ELR (cell line): ENCODE data around the gene HIBADH.

Experiments used
- DNase-seq: peaks from one replicate; pipeline ENCODE4 v3.0.0-alpha.2; 2015; ENCODE audit warnings: low read depth

Gene HIBADH

DNA sequence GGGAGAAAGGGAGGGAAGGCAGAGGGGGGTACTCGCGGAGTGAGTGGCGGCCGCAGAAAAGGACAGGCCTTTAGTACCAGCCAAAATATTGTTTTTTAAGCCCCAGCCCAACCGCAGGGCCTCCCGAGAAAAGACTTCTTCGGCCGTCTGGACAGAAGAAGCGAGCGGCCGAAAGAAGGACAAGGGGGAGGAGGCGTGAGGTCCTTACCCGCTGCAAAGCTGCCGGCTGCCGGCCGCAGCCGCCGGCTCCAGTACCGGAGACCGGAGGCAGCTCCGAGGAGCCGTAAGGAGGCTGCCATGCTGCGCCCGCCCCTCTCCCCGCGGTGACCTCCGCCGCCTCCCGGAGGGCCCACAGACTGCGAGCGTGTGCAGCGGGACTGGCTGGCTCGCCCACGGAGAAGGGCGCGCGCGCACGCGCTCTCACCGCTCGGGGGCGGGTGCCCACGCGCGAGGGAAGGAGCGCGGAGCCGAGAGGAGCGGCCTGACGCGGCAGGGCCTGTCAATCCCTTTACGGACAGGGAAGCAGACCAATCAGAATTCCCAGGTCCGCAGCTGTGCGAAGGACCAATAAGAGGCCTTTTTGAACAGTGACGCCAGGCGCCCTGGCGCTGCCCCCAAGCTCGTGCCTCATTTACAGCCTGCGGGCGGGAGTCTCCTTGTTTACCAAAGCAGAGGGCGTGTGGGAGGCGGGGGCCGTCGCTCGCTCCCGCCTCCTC, at the start of gene HIBADH:
Gene HIBADH (minus strand): TSS at position 394 of the 716 bp plus-strand sequence. CDS start 95 bp downstream, at position 299.
- DNase-seq = peak; percentile 100

DNA sequence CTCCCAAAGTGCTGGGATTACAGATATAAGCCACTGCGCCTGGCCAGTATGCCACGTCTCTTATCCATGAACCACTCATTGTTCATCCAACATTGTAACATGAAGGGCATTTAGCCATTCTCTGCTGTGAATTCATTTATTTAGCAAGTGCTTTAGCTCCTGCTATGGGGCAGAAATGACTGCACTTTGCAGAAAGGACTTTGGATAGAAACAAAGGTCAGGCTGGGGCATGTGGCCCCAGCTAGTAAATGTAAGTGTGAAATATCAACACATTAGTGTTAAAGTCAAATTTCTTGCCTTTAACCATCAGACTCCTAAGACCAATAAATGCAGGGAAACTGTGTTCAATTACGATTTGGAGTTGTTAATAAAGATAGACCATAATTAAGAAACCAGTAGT, 49.5 kb upstream of the HIBADH start:
- no peak for DNase-seq

DNA sequence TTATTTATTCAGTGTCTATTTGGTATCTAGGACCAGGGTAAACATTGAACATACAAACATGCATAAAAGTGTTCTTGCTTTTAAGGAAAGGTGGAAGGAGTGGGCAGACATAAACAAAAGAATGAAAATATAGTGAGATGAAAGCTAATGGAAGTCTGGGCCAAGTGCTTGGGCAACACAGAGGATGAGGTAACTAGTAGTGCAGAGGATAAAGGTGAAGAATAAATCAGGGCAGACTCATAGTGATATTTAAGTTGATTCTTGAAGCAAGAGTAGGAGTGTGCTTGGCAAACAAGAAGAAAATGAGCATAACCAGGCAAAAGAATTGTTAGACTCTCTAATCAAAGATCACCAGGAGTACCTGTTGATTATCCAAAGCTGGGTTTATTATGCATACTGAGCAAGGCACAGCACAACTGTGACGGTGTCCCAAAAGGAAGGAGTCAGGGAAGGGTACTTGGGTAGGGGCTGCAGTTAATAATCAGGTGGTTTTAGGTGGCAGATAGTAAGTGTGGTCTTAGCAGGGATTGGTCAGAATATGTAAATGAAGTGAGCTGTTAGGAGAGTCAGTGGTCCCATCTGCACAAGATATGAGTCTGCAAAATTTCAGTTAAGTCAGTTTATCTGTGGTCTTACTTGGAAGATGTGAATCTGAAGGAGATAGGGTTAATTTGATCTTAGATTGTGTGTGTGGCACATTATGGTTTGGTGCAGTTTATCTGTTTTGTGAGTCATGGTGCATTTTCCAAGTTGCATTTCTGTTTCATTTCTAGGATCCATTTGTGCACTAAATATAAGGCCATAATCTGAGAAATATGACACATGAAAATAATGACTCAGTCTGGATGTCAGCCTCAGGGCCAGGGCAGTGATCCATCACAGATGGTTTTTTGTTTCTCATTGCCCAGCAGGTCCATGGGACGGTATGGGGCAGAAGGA, 46.7 kb upstream of the HIBADH start:
- DNase-seq = peak; percentile 86

DNA sequence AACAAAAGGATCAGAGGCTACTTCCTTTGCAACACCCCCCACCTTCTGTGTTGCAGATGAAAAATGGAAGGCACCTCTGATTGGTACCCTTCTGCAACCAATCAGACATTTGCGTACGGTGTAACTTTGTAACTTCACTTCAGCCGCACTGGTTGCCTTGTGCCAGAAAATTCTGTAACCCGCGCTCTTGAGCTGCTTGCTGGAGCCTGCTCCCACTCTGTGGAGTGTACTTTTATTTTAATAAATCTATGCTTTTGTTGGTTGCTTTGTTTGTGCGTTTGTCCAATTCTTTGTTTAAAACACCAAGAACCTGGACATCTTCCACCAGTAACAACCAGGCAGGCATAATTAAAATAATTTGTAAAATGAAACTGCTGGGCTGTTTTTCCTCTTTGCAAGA, 45.8 kb upstream of the HIBADH start:
- DNase-seq = no peak

DNA sequence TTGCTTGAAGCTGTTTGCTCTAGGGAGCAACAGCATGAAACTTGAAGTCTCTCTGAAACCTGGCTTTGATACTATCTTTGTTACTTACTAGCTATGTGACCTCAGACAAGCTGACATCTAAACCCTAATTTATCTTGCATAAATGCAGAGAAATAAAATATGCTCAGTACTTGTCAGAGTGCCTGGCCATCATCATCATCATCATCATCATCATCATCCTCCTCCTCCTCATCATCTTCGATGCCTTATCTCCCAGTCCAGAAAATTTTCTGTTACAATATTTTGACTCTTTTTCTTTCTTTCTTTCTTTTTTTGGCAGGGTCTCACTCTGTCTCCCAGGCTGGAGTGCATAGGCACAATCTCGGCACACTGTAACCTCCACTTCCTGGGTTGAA, 42.5 kb upstream of the HIBADH start:
- no peak for DNase-seq

DNA sequence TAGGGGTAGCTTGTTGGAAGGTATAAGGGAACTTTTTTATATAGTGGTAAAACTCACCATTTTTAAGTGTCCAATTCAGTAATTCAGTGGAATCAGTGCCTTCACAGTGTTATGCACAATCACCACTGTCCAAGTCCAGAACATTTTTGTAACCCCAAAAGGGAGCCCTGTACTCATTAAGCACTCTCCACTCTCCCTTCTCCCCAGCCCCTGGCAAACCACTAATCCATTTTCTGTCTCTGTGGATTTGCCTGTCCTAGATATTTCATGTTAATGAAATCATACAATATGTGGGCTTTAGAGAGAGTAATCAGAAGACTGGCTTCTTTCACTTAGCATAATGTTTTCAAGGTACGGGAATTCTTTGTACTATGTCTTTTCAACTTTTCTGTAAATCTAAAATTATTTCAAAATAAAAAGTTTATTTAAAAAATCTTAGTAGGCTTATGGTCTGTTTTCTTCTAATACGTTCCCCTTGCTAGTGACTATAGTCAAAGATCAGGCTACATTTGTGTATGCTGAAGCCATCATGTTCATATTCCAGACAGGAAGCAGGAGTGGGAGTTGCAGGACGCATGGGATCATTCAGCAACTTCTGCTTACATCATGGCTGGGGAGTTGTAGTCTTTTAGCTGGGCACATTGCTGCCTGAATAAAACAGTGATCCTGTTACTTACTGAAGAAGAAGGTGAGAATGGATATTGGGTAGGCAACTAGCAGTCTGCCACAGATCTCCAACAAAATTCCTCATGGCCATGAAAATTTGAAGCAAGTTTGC, 41.9 kb upstream of the HIBADH start:
- DNase-seq = no peak

DNA sequence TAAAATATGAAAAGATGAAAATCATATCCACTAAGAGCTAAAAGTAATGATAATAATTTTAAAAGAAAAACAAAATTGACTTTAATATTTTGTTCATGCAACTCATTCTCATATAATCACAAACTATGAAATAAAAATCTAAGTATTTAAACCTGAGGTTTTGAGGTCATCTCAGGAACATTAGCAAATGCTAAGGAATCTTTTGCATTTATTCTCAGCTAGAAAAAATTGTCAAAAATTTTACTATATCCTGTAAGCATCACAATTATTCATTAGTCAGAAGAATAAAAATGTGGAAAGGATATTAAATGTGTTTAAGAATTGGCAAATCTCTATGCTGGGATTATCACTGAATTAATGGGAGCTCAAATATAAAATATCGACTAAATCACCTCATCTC, 40.5 kb upstream of the HIBADH start:
- DNase-seq = no peak

DNA sequence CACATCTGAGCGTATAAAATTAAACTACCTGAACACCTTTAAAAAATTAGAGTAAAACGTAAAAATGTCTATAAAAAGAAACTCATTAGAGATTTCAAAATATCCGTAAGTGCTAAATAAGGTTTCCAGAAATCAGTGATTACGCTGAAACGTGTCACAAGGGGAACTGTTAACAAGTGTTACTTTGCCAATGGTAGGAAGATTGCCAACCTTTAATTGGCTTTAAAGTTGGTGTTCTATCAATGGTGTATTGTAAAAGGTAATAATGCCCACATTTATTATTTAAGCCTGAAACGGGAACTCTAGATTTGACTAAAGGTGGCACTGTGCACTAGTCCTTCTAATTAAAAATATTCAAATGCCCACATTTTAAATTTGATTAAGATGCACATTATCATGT, 37.8 kb upstream of the HIBADH start:
- no peak for DNase-seq

DNA sequence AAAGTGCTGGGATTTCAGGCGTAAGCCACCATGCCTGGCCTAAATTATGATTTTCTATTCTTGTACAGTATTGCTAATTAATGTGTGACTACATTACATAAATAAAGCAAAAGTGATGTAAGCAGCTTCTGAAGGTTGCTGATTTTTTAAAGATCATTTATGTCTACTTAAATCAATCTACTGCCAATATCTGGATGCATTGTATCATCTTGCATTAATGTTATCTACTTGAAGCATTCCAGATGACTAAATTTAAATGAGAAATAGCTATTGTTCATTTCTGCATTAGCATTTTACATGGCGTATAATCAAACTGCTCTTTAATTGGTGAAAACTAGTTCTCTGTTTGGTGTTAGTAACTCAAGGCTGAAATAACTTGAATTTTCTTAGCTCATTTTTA, 37.1 kb upstream of the HIBADH start:
- DNase-seq = no peak

DNA sequence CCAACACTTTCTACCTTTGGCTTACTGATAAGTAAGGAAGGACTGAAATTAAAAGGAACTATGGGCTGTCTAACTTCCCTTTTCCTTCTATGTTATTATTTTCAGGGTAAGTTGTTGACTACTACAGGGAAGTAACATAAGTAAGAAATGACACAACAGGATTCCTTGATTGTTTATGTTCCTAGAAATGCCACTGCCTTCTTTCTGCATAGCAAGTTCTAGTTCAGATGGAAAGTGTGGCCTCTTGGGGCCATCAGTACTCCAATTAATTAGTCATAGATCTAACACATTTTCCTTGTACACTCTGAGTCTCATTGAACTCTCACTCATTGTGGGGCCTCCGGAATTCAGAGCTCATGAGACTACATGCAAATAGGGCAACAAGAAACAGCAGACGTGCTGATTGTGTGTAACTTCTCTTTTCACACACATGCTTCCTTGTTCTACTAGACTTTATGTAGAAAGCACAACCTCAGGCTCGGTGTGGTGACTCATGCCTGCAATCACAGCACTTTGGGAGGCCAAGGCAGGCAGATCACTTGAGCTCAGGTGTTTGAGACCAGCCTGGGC, 35.3 kb upstream of the HIBADH start:
- peak; percentile 54 for DNase-seq

DNA sequence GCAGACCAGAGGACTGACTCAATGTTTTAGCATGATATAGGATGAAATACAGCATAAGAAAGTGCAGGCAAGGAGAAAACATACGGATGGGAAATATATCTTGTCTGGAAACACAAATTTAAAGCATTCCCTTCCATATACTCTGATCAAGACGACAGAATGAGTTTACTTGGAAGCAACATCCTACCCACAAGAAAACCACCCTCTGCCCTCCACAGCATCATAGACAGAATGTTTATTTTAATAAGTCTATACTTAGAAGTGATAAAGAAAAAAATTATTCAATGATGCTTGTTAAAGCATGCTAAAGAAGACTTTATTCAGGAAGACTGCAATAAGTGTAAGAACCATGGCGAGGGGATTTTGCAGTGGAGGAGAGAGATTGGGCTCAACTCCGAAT, 32.4 kb upstream of the HIBADH start:
- DNase-seq = no peak

DNA sequence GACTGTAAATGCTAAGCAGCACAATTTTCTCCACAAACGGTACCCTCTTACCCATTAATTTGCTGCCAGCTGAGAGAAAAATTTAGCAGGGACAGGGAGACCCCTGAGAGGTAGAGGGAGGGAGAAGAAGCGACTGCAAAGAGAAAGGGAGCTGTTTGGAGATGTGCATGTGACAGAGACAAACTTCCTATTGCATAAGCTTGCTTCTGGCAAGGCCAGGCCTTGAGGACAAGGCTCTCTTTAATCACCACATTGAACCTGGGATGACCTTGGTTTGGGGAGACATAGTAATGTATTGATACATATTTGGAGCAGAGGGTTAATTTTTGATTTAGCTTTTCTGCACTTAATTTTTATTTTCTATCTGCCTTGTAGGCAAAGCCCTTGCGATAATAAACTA, 31.1 kb upstream of the HIBADH start:
- DNase-seq = peak; percentile 52

DNA sequence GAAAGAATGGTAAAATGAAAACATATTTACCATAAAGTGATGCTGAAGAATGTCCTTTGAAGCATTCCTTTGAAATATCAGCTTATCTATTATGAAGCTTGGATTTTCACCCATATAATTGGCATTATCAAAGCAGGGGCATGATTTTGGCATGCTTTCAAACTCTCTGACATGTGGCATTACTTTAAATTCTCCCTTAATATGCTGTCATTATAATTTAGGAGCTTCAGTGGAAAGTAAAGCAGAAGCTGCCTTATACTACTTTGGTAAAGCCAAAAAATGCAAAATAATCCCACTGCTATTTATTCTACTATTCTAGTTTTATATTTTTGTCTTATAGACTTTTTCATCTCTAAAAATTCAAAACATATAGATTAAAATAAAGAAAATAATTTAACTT, 28.0 kb upstream of the HIBADH start:
- no peak for DNase-seq

DNA sequence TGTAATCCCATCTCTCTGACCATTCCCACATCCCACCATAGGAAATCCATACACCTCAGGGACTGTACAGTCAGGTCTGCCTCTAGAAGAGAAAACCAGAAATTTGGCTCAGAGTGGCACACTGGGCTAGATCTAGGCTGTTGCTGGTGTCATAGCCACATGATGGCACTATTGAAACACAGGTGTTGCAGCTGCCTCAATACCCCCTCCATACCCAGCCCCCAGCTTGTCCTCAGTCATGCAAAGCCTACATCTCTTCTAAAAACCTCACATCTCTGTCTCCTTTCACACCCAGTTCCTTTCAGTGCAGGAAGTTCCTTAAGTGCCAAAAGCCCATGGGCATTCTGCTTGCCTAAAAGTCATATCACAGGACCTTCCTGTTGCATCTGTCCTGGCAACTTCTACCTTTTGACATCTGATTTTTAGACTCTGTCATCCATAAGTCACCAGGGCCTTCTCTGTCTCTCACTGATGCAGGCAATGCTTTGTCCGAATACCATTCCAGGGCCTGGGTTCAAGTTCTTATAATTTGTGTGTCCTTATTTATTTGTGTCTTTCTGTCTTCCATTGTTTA, 27.0 kb upstream of the HIBADH start:
- DNase-seq = peak; percentile 46

DNA sequence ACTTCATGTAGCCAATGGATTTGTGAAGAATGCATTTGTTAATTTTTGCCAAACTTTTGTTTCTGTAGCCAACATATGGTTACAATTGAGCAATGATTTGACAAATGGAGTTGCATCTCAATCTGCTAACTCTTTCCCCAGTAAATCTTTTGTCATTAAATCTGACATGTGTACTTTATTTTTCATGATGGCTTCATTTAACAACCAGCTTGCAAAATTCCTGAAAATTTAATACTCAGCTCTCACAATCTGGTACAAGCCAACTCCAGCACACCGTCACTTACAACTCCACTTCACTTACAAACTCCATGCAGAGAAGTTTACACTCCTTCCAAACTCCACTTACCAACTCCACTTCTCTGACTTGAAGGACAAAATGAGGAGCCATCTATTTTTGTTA, 26.5 kb upstream of the HIBADH start:
- DNase-seq = no peak

DNA sequence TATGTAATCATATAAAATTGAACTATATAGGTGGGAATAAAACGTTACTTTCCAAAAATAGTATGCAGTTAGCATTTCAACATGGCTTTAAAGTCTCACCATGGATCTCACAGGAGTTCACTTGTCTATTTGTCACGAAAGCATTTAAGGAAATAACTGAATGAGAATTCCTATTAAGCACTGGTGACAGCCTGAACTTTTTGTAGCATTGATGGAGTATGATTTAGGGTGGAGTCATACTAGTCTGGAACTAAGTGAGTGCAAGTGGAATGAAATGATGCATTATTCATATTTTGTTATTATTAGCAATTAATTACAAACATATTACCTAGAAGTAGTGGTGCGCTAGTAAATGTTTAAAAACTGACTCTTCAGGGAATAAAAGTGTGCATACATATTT, 26.0 kb upstream of the HIBADH start:
- DNase-seq = no peak

DNA sequence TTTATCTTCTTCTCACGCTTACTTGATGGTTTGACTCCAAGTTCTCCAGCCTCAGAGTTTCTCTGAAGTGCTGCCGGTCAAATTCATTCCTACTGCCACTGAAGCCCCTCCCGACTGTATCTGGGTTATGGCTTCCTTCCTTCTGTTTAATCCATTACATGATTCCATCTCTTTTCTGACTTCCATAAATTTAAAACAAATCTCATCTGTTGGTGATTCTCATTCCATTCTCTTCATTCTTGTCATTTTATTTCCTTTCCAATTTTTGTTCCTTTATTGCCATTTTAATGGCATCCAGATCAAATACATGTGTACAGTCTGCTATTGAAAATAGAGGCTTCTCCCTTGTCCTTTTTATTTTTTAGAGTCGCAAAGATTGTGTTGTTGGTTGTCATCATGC, 25.4 kb upstream of the HIBADH start:
- no peak for DNase-seq

DNA sequence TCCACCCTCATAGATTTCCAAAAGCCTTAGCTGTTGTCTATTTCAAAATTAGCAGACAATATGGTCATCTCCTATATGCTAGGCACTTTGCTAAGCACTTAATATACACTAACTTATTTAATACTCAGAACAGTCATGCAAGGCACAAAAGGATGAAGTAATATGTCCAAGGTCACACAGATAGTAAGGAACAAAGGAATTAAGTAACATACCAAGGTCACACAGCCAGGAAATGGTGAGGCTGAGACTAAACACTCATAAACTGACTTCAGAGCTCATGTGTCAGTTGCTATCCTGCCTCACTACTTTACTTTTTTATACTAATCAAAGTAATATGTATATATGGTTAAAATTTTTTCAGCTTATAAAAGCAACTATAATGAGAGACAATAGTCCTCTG, 23.6 kb upstream of the HIBADH start:
- DNase-seq = peak; percentile 64

DNA sequence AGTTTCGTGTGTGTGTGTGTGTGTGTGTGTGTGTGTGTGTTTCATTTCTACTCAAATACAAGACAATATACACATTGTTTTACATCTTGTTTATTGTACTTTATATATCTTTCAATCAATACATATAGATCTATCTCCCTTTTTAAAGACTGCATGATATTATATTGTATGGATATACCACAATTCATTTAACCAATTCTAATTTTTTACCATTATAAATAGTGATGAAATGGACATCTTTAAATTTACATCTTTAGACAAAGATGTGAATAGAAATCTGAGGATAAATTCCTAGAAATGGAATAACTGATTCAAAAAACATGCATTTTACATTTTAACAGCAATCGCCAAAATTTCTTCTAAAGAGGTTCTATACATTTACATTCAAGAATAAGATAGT, 23.2 kb upstream of the HIBADH start:
- no peak for DNase-seq

DNA sequence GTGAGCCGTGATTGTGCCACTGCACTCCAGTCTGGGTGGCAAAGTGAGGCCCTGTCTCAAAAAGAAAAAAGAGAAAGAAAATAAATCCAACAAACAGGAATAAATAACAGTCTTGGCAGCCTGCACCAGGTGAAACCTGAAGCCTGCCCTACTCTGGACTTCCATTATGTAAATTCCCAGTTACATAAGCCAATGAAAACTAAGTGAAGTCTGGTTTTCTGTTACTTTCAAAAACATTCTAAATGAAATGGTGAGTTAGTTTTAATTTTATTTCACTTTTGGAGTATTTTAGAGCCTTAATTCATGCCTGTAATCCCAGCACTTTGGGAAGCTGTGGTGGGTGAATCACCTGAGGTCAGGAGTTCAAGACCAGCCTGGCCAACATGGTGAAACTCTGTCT, 22.5 kb upstream of the HIBADH start:
- peak; percentile 20 for DNase-seq

DNA sequence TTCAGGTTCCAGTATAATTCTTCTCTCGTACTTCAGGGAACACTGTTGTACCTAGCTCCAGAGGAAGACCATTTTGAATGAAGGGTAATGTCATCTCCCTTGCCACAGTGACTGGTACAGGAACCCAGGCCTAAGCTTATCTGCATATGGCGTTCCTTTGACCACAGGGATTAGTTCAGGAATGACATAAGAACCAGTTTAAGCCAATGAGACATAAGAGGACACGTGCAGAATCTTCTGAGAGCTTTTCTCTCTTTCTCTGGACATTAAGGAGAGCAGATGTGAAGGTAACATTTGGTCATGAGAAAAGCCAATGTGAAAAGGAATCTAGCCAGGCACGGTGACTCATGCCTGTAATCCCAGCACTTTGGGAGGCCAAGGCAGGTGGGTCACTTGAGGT, 21.8 kb upstream of the HIBADH start:
- peak; percentile 10 for DNase-seq

DNA sequence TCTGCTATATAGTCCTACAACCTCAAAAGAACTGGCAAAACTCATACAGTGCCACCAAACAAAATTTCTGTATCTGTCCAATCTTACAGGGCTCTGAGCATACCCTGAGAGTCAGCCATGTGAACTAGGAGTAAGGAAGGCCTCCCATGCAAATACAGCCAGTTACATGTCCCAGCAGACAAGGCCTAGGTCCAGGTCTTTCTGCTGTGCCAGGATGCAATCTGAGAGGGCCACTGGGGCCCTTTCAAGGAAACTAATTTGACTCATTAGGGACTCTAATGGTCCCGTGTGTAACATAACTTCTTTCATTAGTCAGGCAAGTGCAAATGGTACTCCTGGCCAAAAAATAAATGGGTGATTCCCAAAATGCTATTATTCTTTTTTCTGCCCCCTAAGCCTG, 17.9 kb upstream of the HIBADH start:
- no peak for DNase-seq
